ENCODE data around the gene DLD. TPM values are rescaled to one million over a fixed set of nuclear protein-coding genes. Genes with fewer than 3 reads are reported as not detected.

DLD gene
- total RNA-seq, 1 experiment from 2014 or later = 72.1 TPM

DNA sequence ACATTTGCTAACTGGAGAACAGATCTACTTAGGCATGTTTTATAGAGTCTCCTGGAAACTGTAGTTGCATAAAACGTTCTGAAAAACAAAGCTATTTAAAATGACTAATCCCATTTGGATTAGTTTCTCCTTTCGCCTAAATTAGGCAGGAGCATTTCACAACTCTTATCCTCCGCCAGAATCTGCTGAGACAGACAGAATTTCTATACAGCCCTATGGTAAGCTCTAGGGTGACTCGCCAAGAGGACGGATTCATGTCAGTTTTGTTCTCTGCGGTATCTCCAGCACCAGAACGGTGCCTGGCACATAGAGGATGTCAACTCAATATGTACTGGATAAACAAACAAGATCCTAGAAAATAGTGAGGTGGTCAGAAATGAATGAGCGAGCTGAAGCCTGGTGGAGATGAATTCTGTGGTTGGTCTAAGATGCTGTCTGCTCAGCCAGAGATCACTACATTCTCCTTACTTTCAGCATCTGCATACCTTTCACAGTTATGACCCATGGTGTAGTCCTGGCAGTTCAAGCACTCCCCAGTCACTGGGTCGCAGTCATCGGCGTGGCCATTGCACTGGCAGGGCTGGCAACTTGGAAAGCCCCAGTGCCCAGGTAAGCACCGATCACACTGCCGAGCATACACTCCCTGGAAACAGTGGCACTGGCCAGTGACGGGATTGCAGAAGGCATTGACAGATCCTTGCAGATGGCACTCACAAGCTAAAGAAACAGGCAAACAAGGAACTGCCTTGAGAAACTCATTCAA lies 68.0 kb downstream of the DLD start:
- Mint-ChIP-seq H3K27me3 (ENCODE audit: low read depth) (no peaks in the 10 kb centered on the region), H3K4me1 (peaks cover 20% of the 10 kb centered on the region), H3K27ac (peak overlapping the region; percentile 56; the same call in 1 of the 2 replicates), H3K9me3 (no peaks in the 10 kb centered on the region), H3K36me3 (peaks cover 67% of the 10 kb centered on the region), H3K4me3 (no peak overlapping the region)
- TF ChIP-seq, protein P1, sequence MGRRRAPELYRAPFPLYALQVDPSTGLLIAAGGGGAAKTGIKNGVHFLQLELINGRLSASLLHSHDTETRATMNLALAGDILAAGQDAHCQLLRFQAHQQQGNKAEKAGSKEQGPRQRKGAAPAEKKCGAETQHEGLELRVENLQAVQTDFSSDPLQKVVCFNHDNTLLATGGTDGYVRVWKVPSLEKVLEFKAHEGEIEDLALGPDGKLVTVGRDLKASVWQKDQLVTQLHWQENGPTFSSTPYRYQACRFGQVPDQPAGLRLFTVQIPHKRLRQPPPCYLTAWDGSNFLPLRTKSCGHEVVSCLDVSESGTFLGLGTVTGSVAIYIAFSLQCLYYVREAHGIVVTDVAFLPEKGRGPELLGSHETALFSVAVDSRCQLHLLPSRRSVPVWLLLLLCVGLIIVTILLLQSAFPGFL (CRISPR knock-in tag; IDR thresholded peaks at IDR 0.05; ENCODE audit: borderline replicate concordance) = no peak
- TF ChIP-seq GTF2I (CRISPR knock-in tag; conservative IDR thresholded peaks at IDR 0.05) (no peak), ZNF138 (CRISPR knock-in tag; conservative IDR thresholded peaks at IDR 0.05) (no peak), ZNF232 (CRISPR knock-in tag; IDR thresholded peaks at IDR 0.05) (no peak)
- TF ChIP-seq, protein P2, sequence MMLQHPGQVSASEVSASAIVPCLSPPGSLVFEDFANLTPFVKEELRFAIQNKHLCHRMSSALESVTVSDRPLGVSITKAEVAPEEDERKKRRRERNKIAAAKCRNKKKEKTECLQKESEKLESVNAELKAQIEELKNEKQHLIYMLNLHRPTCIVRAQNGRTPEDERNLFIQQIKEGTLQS (CRISPR knock-in tag; conservative IDR thresholded peaks at IDR 0.05) = no peak
- TF ChIP-seq, protein P3, sequence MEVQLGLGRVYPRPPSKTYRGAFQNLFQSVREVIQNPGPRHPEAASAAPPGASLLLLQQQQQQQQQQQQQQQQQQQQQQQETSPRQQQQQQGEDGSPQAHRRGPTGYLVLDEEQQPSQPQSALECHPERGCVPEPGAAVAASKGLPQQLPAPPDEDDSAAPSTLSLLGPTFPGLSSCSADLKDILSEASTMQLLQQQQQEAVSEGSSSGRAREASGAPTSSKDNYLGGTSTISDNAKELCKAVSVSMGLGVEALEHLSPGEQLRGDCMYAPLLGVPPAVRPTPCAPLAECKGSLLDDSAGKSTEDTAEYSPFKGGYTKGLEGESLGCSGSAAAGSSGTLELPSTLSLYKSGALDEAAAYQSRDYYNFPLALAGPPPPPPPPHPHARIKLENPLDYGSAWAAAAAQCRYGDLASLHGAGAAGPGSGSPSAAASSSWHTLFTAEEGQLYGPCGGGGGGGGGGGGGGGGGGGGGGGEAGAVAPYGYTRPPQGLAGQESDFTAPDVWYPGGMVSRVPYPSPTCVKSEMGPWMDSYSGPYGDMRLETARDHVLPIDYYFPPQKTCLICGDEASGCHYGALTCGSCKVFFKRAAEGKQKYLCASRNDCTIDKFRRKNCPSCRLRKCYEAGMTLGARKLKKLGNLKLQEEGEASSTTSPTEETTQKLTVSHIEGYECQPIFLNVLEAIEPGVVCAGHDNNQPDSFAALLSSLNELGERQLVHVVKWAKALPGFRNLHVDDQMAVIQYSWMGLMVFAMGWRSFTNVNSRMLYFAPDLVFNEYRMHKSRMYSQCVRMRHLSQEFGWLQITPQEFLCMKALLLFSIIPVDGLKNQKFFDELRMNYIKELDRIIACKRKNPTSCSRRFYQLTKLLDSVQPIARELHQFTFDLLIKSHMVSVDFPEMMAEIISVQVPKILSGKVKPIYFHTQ (CRISPR knock-in tag; IDR thresholded peaks at IDR 0.05) = no peak
- TF ChIP-seq, protein P4, sequence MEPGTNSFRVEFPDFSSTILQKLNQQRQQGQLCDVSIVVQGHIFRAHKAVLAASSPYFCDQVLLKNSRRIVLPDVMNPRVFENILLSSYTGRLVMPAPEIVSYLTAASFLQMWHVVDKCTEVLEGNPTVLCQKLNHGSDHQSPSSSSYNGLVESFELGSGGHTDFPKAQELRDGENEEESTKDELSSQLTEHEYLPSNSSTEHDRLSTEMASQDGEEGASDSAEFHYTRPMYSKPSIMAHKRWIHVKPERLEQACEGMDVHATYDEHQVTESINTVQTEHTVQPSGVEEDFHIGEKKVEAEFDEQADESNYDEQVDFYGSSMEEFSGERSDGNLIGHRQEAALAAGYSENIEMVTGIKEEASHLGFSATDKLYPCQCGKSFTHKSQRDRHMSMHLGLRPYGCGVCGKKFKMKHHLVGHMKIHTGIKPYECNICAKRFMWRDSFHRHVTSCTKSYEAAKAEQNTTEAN (CRISPR knock-in tag; IDR thresholded peaks at IDR 0.05) = no peak
- TF ChIP-seq, protein P5, sequence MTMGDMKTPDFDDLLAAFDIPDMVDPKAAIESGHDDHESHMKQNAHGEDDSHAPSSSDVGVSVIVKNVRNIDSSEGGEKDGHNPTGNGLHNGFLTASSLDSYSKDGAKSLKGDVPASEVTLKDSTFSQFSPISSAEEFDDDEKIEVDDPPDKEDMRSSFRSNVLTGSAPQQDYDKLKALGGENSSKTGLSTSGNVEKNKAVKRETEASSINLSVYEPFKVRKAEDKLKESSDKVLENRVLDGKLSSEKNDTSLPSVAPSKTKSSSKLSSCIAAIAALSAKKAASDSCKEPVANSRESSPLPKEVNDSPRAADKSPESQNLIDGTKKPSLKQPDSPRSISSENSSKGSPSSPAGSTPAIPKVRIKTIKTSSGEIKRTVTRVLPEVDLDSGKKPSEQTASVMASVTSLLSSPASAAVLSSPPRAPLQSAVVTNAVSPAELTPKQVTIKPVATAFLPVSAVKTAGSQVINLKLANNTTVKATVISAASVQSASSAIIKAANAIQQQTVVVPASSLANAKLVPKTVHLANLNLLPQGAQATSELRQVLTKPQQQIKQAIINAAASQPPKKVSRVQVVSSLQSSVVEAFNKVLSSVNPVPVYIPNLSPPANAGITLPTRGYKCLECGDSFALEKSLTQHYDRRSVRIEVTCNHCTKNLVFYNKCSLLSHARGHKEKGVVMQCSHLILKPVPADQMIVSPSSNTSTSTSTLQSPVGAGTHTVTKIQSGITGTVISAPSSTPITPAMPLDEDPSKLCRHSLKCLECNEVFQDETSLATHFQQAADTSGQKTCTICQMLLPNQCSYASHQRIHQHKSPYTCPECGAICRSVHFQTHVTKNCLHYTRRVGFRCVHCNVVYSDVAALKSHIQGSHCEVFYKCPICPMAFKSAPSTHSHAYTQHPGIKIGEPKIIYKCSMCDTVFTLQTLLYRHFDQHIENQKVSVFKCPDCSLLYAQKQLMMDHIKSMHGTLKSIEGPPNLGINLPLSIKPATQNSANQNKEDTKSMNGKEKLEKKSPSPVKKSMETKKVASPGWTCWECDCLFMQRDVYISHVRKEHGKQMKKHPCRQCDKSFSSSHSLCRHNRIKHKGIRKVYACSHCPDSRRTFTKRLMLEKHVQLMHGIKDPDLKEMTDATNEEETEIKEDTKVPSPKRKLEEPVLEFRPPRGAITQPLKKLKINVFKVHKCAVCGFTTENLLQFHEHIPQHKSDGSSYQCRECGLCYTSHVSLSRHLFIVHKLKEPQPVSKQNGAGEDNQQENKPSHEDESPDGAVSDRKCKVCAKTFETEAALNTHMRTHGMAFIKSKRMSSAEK (CRISPR knock-in tag; IDR thresholded peaks at IDR 0.05; ENCODE audit: borderline replicate concordance) = no peak
- TF ChIP-seq, protein P6, sequence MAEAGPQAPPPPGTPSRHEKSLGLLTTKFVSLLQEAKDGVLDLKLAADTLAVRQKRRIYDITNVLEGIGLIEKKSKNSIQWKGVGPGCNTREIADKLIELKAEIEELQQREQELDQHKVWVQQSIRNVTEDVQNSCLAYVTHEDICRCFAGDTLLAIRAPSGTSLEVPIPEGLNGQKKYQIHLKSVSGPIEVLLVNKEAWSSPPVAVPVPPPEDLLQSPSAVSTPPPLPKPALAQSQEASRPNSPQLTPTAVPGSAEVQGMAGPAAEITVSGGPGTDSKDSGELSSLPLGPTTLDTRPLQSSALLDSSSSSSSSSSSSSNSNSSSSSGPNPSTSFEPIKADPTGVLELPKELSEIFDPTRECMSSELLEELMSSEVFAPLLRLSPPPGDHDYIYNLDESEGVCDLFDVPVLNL (CRISPR knock-in tag; IDR thresholded peaks at IDR 0.05; ENCODE audit: borderline replicate concordance, low read depth) = no peak
- ChIA-PET POLR2A (no interaction called here), CTCF (interaction anchor here (1.3 to 2.1 kb wide), 2 partner anchors 42 to 155 kb away, joined by 3 to 5 read pairs; no protein-coding TSS in a partner anchor)
- ATAC-seq (no peak; the same call in 1 of the 2 replicates), DNase-seq (ENCODE audit: low spot score) (no peak)

DNA sequence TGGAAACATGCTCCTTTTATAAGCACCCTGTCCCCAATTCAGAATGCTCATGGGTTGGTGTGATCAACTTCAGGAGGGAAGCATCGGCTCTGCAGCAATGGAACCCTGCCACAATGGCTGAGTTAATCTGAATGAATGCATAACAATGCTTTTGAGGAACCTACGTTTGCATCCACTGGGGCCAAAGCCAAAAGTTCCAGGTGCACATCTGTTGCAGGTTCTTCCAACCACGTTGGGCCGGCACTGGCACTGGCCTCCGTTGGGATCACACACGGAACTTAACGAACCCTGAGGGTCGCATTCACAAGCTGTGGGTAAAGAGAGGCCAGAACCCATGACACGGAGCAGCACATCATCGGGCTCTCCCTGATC lies 68.5 kb downstream of the DLD start:
- TF ChIP-seq ATF1 (CRISPR knock-in tag; IDR thresholded peaks at IDR 0.05) (no peak), EMX1 (CRISPR knock-in tag; IDR thresholded peaks at IDR 0.05) (0 out of 2 replicates have a peak, but pooled peaks have one; percentile 42)
- no peaks in the 10 kb centered on the region for H3K9me3 Mint-ChIP-seq
- ChIA-PET POLR2A (no interaction called here), CTCF (interaction anchor here (2.1 kb wide), 1 partner anchor 155 kb away, joined by 5 read pairs; no protein-coding TSS in a partner anchor)
- peaks cover 20% of the 10 kb centered on the region for H3K4me1 Mint-ChIP-seq
- no peaks in the 10 kb centered on the region for H3K27me3 Mint-ChIP-seq (ENCODE audit: low read depth)
- peak; percentile 21 for DNase-seq (ENCODE audit: low spot score)
- H3K27ac Mint-ChIP-seq = peak overlapping the region; percentile 64; the same call in 1 of the 2 replicates
- H3K36me3 Mint-ChIP-seq = peaks cover 72% of the 10 kb centered on the region
- ATAC-seq = peak; percentile 74
- H3K4me3 Mint-ChIP-seq = no peak overlapping the region
